Liver (tissue), 3 donors: ENCODE measurements around the gene SNX32.
A peak's percentile ranks its signal among the peaks of the same experiment; 100 is the strongest.

Source experiments
- GABPA ChIP-seq, 2 donors: IDR thresholded peaks in 1 of 2; conservative IDR thresholded peaks in 1 of 2; 2 replicates each; pipeline ENCODE4 v1.6.1; 2016; ENCODE audit warnings: antibody characterized with exemption in 2 of 2, mild to moderate bottlenecking in 1 of 2, moderate library complexity in 1 of 2
- JUND ChIP-seq, 2 donors: IDR thresholded peaks; 2 replicates each; pipeline ENCODE4 v1.6.1; 2016; ENCODE audit warnings: antibody characterized with exemption in 2 of 2
- NR2F2 ChIP-seq: IDR thresholded peaks from 2 replicates; pipeline ENCODE4 v1.6.1; 2016; ENCODE audit warnings: antibody characterized with exemption
- SP1 ChIP-seq: IDR thresholded peaks from 2 replicates; pipeline ENCODE4 v1.6.1; 2018; ENCODE audit warnings: antibody characterized with exemption, mild to moderate bottlenecking
- TAF1 ChIP-seq: conservative IDR thresholded peaks from 2 replicates; pipeline ENCODE4 v1.6.1; 2016; ENCODE audit warnings: antibody characterized with exemption, mild to moderate bottlenecking
- YY1 ChIP-seq: IDR thresholded peaks from 2 replicates; pipeline ENCODE4 v1.6.1; 2016; ENCODE audit warnings: antibody characterized with exemption, mild to moderate bottlenecking
- TF ChIP-seq, protein P1 (sequence below): fragments of 150-350 bp; IDR thresholded peaks from 2 replicates; pipeline ENCODE4 v1.5.1; 2017; ENCODE audit warnings: improper control_type of control experiment, low read depth, low read length; ENCODE audit not compliant: missing input control
- TF ChIP-seq, protein P2 (sequence below): IDR thresholded peaks from 2 replicates; pipeline ENCODE4 v1.6.1; 2016; ENCODE audit warnings: antibody characterized with exemption
- TF ChIP-seq, protein P3 (sequence below): IDR thresholded peaks from 2 replicates; pipeline ENCODE4 v1.6.1; 2016; ENCODE audit warnings: antibody characterized with exemption, mild to moderate bottlenecking
- TF ChIP-seq, protein P4 (sequence below): IDR thresholded peaks from 2 replicates; pipeline ENCODE4 v1.6.1; 2016; ENCODE audit warnings: antibody characterized with exemption
- donor health status: healthy.
- donor health status: healthy.

DNA sequence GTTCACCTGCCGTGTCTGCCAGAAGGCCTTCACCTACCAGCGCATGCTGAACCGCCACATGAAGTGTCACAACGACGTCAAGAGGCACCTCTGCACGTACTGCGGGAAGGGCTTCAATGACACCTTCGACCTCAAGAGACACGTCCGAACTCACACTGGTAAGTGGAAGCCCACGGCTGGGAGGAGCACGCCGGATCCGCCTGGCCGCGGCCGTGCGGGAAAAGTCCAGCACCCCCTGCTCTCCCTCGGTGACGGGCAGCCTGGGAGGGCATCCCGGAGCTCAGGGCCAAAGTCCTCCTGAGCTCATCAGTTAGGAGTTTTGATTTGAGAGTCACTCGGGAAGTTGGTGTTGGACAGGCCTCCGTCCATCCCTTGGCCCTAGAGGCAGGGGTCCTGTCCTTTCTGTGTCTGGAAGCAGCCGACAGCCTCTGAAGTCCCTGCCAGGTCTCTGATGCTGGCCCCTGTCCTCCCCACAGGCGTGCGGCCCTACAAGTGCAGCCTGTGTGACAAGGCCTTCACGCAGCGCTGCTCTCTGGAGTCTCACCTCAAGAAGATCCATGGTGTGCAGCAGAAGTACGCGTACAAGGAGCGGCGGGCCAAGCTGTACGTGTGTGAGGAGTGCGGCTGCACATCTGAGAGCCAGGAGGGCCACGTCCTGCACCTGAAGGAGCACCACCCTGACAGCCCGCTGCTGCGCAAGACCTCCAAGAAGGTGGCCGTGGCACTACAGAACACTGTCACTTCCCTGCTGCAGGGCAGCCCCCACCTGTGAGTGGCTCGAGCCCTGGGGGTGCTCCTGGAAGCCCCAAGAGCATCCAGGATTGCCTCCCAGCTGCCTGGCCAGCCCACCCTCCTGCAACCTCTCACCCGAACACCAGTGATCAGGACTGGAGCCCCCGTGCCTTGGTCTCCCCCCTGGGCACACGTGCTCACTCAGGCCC, 38.9 kb upstream of the SNX32 start:
- TF ChIP-seq, protein P1, sequence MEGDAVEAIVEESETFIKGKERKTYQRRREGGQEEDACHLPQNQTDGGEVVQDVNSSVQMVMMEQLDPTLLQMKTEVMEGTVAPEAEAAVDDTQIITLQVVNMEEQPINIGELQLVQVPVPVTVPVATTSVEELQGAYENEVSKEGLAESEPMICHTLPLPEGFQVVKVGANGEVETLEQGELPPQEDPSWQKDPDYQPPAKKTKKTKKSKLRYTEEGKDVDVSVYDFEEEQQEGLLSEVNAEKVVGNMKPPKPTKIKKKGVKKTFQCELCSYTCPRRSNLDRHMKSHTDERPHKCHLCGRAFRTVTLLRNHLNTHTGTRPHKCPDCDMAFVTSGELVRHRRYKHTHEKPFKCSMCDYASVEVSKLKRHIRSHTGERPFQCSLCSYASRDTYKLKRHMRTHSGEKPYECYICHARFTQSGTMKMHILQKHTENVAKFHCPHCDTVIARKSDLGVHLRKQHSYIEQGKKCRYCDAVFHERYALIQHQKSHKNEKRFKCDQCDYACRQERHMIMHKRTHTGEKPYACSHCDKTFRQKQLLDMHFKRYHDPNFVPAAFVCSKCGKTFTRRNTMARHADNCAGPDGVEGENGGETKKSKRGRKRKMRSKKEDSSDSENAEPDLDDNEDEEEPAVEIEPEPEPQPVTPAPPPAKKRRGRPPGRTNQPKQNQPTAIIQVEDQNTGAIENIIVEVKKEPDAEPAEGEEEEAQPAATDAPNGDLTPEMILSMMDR = no peak
- TF ChIP-seq, protein P2, sequence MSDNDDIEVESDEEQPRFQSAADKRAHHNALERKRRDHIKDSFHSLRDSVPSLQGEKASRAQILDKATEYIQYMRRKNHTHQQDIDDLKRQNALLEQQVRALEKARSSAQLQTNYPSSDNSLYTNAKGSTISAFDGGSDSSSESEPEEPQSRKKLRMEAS = no peak
- TF ChIP-seq, protein P3, sequence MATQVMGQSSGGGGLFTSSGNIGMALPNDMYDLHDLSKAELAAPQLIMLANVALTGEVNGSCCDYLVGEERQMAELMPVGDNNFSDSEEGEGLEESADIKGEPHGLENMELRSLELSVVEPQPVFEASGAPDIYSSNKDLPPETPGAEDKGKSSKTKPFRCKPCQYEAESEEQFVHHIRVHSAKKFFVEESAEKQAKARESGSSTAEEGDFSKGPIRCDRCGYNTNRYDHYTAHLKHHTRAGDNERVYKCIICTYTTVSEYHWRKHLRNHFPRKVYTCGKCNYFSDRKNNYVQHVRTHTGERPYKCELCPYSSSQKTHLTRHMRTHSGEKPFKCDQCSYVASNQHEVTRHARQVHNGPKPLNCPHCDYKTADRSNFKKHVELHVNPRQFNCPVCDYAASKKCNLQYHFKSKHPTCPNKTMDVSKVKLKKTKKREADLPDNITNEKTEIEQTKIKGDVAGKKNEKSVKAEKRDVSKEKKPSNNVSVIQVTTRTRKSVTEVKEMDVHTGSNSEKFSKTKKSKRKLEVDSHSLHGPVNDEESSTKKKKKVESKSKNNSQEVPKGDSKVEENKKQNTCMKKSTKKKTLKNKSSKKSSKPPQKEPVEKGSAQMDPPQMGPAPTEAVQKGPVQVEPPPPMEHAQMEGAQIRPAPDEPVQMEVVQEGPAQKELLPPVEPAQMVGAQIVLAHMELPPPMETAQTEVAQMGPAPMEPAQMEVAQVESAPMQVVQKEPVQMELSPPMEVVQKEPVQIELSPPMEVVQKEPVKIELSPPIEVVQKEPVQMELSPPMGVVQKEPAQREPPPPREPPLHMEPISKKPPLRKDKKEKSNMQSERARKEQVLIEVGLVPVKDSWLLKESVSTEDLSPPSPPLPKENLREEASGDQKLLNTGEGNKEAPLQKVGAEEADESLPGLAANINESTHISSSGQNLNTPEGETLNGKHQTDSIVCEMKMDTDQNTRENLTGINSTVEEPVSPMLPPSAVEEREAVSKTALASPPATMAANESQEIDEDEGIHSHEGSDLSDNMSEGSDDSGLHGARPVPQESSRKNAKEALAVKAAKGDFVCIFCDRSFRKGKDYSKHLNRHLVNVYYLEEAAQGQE = no peak
- no peak for TF ChIP-seq TAF1
- TF ChIP-seq NR2F2 = no peak
- no peak for TF ChIP-seq JUND (IDR thresholded peaks at IDR 0.05)
- TF ChIP-seq GABPA (IDR thresholded peaks at IDR 0.05 in 1 of 2, conservative IDR thresholded peaks at IDR 0.05 in 1 of 2) = no peak
- TF ChIP-seq, protein P4, sequence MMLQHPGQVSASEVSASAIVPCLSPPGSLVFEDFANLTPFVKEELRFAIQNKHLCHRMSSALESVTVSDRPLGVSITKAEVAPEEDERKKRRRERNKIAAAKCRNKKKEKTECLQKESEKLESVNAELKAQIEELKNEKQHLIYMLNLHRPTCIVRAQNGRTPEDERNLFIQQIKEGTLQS = no peak
- TF ChIP-seq YY1 = no peak
- TF ChIP-seq SP1 = peak; percentile 34
